LNCAP (cell line): ENCODE data around the gene CUEDC2.

Experiments
- TF ChIP-seq, protein P1 (sequence below): fragments of 450-650 bp; IDR thresholded peaks from 2 replicates; pipeline ENCODE4 v1.5.1; 2017; ENCODE audit warnings: mild to moderate bottlenecking

CUEDC2 gene

DNA sequence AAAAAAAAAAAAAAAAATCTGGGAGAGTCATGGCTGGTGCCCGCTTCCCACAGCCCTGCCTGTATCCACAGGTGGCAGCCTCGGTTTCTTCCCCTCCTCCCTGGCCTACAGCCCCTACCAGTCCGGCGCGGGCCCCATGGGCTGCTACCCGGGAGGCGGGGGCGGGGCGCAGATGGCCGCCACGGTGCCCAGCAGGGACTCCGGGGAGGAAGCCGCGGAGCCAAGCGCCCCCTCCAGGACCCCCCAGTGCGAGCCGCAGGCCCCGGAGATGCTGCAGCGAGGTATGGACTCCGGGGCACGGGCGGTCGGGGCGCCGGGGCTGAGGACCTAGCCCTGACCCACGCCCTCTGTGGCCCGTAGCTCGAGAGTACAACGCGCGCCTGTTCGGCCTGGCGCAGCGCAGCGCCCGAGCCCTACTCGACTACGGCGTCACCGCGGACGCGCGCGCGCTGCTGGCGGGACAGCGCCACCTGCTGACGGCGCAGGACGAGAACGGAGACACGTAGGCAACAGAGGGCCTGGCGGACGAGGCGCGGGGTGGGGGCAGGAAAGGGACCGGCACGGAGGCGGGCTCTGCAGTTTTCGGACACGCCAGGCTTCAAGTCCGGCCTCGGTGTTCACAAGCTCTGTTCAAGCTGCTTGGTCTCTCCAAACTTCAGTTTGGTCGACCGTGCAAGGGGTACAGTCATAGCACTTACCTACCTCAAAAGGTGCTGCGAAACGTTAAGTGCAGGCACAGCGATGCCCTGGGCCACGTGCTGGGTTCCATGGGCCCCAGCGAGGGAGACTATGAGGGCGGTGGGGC, 33.0 kb downstream of the CUEDC2 start:
- TF ChIP-seq, protein P1, sequence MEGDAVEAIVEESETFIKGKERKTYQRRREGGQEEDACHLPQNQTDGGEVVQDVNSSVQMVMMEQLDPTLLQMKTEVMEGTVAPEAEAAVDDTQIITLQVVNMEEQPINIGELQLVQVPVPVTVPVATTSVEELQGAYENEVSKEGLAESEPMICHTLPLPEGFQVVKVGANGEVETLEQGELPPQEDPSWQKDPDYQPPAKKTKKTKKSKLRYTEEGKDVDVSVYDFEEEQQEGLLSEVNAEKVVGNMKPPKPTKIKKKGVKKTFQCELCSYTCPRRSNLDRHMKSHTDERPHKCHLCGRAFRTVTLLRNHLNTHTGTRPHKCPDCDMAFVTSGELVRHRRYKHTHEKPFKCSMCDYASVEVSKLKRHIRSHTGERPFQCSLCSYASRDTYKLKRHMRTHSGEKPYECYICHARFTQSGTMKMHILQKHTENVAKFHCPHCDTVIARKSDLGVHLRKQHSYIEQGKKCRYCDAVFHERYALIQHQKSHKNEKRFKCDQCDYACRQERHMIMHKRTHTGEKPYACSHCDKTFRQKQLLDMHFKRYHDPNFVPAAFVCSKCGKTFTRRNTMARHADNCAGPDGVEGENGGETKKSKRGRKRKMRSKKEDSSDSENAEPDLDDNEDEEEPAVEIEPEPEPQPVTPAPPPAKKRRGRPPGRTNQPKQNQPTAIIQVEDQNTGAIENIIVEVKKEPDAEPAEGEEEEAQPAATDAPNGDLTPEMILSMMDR, result peak; percentile 97

DNA sequence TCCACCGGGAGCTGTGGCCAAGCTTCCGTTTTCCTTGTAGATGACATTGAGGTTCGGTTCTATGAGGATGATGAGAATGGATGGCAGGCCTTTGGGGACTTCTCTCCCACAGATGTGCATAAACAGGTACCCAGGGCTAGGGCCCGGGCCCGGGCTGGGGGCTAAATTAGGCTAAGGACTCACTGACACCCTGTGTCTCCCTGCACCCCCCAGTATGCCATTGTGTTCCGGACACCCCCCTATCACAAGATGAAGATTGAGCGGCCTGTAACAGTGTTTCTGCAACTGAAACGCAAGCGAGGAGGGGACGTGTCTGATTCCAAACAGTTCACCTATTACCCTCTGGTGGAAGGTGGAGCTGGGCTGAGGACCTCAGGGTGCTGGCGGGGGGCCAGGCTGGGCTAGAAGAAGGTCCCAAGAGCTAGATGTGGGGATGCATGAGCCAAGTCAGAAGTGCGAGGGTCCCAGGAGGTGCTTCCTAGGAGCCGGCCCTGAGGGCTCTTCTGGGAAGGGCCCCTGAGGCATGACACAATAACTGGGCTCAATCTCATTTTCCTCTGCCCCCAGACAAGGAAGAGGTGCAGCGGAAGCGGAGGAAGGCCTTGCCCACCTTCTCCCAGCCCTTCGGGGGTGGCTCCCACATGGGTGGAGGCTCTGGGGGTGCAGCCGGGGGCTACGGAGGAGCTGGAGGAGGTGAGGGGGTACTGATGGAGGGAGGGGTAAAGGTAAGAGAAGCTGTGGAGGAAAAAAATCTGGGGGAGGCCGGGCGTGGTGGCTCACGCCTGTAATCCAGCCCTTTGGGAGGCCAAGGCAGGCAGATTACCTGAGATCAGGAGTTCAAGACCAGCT, 34.0 kb downstream of the CUEDC2 start:
- TF ChIP-seq, protein P1, result no peak

DNA sequence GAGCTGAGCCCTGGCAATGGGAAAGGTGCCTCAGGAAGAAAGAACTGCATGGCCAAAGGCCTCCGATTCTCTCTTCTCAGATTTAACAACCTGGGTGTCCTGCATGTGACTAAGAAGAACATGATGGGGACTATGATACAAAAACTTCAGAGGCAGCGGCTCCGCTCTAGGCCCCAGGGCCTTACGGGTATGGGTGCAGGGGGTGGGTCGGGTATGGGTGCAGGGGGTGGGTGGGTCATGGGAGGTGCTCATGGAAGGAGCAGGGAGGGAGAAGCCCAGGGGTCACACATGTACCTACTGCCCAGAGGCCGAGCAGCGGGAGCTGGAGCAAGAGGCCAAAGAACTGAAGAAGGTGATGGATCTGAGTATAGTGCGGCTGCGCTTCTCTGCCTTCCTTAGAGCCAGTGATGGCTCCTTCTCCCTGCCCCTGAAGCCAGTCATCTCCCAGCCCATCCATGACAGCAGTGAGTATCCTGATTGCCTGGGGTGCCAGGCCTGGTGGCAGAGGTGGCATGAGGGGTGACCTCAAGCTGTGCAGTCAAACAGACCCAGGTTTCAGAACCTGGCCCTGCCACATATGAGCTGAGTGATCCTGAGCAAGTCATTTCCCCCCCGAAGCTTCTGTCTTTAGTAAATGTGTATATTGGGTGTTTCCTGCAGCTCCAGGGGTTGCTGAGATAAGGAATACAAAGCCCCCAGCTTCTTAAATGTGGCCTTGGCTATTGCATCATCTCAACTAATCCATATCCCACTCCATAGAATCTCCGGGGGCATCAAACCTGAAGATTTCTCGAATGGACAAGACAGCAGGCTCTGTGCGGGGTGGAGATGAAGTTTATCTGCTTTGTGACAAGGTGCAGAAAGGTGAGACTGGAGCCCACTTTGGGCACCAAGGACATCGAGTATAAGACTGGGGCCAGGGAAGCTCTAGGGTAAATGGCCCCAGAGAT, 34.9 kb downstream of the CUEDC2 start:
- TF ChIP-seq, protein P1, result no peak

DNA sequence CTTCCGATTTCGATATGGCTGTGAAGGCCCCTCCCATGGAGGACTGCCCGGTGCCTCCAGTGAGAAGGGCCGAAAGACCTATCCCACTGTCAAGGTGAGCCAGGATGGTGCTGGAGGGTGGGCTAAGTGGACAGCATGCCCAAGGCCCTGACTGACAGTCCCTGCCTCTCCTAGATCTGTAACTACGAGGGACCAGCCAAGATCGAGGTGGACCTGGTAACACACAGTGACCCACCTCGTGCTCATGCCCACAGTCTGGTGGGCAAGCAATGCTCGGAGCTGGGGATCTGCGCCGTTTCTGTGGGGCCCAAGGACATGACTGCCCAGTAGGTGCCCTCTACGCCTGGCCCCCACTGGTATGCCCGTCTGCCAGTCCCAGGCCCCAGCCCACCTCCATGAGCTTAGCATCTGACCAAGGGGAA, 35.6 kb downstream of the CUEDC2 start:
- TF ChIP-seq, protein P1, result no peak

DNA sequence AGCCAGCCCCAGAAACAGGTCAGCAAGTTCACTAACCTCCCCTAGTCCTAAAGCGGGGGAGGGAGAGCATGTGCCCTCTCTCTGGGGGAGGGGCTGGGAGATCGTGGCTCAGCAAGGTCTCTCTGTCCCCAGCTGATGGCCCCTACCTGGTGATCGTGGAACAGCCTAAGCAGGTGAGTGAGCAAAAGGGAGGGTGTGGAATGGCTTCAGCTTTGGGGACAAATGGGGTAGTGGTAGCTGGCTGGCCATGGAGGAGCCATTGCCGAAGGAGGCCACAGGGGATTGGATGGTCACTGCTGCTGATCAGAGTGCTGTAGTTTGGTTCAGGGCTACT, 36.1 kb downstream of the CUEDC2 start:
- TF ChIP-seq, protein P1, result no peak

DNA sequence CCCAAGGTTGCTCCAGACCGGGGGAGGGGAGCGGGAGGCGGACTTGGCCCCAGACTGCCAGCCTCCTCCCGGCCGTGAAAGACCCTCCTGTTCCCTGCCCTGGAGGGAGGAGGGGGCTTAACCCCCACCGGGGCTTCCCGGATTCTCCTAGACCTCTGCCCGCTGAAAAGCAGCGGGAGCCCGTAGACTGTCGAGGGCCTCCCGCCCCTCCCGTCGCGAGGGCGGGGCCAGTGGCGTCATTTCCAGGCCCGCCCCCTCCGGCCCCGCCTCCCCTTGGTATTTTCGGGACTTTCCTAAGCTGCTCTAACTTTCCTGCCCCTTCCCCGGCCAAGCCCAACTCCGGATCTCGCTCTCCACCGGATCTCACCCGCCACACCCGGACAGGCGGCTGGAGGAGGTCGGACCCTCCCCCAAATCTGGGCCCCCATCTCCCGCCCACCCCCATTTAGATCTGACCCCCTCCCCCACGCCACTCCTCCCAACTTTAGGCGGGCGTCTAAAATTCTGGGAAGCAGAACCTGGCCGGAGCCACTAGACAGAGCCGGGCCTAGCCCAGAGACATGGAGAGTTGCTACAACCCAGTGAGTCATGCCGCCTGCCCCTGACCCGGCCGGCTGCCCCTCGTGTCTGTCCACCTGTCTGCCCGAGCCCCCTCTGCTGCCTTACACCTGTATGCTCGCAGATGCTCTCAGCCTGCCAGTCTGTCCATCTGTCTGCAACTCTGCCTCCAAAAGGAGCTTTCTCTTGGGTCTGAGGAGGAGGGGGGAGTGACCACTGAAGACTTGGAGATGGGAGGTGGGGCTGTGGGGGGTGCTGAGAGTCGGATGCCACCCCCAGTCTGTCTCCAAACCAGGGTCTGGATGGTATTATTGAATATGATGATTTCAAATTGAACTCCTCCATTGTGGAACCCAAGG, 36.7 kb downstream of the CUEDC2 start, which contains the start of gene NFKB2:
Gene NFKB2 (plus strand): TSS at position 306 of the 917 bp plus-strand sequence. CDS start 255 bp downstream, at position 561.
- TF ChIP-seq, protein P1, result no peak
